ENCODE data around the gene LEFTY1. TPM values are rescaled to one million over a fixed set of nuclear protein-coding genes. Genes with fewer than 3 reads are reported as not detected.
"Not testable (repeated sequence)": the region's sequence is repeated elsewhere in the genome, so short reads cannot be mapped to it uniquely, and the experiment has no call there.

LEFTY1 gene
- total RNA-seq, 1 experiment from 2014 or later = 0.10 TPM

- DNase-seq (ENCODE audit: low read depth) = no peak
Measured at GRCh38 chr1:225888289-225888897, 553 bp downstream of the LEFTY1 start.

DNA sequence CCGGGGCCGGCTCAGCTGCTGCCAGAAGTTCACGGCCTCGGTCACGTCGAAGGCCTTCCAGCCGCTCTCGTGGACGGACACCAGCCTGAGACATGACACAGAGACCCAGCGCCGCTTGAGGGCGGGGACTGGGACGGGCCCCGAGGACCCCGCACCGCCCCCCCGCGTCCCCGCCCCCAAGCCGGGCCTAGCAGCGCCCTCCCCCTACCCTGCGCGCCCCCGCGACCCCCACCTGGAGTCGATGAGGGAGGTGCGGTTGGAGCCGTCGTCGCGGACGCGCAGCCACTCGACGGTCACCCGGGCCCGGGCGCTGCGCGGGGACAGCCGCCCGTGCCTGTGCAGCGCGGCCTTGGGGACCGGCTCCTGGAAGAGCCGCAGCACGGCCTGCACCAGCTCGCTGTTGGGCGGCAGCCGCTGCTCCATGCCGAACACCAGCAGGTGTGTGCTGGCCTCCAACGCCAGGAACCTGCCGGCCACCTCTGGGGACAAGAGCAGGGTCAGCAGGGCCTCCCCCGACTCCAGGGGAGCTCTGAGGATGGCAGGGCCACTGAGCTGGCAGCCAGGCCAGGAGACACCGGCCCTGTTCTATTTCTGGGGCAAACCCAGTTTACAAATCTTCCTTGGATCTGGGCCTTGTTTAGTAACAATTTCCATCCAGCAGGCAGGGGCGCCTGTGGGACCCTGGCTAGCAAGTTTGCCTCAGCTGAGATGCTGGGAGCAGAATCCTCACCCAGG, 1.2 kb downstream of the LEFTY1 start:
- not testable (repeated sequence) for DNase-seq (ENCODE audit: low read depth)

DNA sequence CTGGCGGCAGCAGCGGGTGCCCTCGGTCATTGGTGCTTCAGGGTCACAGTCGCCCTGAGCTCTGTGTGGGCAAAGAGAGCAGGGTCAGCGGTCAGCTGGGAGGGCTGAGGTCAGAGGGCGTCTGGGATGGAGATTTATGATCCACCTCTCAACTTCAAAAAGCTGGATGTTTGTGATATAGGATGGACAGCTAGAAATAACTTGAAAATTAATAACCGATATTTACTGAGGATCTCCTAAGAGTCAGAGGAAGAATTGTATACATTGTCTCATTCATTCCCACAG, 2.0 kb downstream of the LEFTY1 start:
- no peak for DNase-seq (ENCODE audit: low read depth)

DNA sequence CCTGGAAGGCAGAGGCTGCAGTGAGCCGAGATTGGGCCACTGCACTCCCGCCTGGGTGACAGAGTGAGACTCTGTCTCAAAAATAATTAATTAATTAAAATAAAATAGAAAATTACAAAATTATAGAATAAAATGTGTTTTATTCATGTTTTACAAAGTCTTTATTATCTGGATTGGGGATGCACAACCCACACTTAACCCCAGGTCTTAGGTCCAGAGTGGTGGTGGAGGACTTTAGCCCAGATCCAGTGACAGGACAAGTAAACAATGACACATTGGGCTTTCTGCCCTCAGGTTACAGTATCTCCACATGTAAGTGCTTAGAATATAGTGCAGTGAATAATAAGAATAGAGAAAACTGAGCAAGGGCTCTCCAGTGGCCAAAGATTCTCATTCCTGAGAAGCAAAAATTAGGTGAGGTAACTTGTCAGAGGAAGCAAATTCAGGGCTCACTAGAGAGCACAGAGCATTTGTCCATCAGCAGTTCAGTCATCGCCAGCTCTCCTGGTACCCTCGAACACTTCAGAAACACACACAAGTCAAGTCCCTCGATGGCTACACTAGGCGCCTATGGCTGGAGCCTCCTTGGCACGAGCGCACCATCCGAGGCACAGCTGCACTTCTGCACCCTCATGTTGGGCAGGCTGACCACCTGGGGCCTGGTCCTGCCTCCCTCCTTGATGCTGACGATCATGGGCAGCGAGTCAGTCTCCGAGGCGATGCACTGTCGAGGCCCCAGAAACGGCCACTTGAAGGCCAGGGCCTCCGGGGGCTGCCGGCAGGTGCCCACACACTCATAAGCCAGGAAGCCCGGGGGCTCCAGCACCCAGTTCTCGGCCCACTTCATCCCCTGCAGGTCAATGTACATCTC, 2.6 kb downstream of the LEFTY1 start:
- DNase-seq (ENCODE audit: low read depth) = peak; percentile 75

DNA sequence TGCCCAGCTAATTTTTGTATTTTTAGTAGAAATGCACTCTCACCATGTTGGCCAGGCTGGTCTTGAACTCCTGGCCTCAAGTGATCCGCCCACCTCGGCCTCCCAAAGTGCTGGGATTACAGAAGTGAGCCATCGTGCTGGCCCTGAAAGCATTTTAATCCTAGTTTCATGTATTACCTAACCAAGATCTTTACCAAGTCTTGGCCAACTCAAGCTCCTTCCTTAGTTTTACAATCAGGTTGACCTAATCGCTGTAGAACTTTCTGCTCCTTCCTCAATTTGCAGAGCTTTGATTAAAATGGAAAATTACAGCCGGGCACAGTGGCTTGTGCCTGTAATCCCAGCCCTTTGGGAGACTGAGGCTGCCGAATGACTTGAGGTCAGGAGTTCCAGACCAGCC, 3.6 kb downstream of the LEFTY1 start:
- DNase-seq (ENCODE audit: low read depth) = no peak

DNA sequence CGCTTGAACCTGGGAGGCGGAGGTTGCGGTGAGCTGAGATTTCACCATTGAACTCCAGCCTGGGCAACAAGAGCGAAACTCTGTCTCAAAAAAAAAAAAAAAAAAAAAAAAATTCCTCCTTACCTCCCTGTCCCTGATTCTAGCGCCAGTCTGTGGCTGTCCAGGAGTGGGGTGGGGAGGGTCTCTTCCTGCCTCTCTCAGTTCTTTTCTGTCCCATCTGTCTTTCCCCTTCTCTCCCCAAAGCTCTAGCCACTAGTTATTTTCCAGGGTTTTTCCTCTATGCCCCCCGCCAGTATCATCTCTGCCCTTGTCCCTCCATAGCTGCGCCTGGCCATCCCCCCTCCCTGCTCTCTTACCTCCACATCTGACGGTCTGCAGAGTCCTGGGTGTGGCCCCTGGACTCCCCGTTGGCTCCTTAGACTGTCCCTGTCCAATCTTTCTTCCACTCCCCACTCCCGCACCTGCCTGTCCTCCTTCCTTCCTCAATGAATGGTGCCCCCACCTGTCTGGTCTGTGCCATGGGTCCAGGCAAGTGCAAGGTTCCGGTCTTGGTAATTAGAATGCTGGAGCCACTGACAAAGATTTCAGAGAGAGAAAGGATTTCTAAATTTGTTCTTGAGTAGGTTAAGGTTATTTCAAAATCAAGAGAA, 5.2 kb downstream of the LEFTY1 start:
- no peak for DNase-seq (ENCODE audit: low read depth)

GRCh38 chr1:225882694-225883615, 6.0 kb downstream of the LEFTY1 start:
- peak; percentile 61 for DNase-seq (ENCODE audit: low read depth)

- peak; percentile 82 for DNase-seq (ENCODE audit: low read depth)
Measured at GRCh38 chr1:225881959-225882693, 6.8 kb downstream of the LEFTY1 start, which contains the start of gene TMEM63A. Gene TMEM63A, minus strand, starts transcription at chr1:225882380. Its CDS starts 4,800 bp downstream, at chr1:225877580.

DNA sequence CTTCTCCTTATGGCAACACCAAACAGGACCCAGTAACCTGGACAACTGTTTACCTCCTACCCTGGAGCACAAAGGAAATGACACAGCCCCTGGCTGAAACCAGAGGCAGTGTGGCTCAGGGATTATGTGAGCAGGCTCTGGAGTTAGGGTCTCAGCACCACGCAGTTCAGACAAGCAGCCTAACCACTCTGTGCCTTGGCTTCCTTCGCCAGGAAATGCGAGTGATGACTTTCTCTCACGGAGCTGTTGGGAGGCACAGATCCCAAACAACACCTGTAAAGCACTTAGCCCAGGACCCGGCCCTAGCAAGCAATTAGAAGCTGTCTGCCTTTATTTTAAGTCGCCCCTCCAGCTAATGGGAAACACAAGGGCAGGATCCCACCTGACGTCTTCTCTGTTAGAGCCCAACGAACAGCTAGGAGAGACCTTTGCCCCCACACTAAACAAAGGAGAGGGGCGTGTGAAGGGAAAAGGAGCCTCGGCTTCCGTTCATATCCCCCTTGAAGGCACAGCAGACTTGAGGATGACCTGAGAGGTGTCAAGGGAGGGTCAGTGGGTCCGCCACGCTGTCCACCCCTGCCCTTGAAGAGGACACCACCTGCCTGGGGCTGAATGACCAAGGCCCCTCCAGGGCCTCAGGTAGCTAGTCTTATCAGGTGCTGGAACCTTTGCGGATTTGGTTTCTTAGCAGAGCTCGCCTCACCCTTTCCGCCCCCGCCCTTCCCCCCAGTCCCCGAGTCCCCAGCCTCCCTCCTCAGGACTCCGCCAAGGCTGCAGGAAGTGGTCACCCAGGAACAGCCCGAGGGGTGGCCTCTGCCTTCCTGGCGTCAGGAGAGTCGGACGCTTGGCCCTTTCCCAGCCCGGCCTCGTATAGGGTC, 7.6 kb downstream of the LEFTY1 start:
- peak; percentile 83 for DNase-seq (ENCODE audit: low read depth)

DNA sequence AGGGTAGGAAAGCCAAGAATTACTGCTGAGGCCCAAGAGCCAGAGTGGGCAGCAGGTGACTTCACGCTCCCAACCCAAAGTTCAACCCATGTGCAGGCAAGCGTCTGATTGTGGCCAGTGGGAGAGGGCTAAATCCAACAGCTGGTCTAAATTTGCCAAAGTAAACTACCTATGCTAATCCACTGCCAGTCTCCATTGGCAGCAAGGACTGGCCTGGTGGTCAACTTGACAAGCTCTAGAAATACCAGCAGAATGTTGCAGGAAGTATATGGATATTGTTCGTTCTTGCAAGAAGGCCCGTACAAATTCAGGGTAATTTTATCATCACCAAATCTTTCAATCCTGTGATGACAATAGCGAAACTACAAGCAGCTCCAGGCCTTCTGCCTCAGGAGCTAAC, 8.3 kb downstream of the LEFTY1 start:
- no peak for DNase-seq (ENCODE audit: low read depth)

DNA sequence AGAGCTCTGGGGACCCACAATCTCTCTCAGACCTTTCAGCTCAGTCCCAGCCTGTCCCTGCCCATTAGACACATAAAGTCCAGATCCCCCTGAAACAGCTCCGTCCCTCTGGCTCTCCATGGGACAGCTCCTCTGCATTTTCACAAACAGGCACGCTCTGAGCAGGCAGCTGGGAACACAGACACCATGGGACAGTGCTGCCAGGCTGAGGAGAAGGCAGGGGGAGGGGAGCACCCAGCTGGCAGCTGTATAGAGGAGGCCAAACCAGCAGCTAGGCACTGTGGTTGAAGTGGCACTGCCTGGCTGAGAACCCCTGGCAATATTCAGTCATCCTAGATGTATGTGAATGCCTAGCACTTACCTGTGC, 8.7 kb downstream of the LEFTY1 start:
- no peak for DNase-seq (ENCODE audit: low read depth)

- DNase-seq (ENCODE audit: low read depth) = no peak
Measured at GRCh38 chr1:225879521-225880221, 9.3 kb downstream of the LEFTY1 start.

DNA sequence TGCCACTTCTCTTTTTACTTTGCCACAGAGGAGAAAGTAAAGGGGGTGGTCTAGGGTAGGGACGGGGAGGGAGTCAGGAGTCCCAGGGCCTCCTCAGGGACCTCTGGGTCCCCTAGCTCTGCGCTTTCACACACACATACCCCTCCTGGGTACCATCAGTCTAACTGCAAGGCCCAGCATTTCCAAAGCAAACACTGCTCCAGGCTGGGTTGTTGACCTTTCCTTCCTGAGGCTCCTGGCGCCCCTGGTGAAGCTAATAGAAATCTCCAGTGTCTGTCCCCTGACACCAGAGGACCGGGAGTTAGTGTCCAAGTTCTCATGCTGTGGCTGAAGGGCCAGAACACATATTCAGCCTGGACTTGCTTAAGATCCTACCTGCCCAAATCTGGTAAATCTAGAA, 10.7 kb downstream of the LEFTY1 start:
- no peak for DNase-seq (ENCODE audit: low read depth)

- peak; percentile 48 for DNase-seq (ENCODE audit: low read depth)
Measured at GRCh38 chr1:225877580-225877979, 11.4 kb downstream of the LEFTY1 start.

DNA sequence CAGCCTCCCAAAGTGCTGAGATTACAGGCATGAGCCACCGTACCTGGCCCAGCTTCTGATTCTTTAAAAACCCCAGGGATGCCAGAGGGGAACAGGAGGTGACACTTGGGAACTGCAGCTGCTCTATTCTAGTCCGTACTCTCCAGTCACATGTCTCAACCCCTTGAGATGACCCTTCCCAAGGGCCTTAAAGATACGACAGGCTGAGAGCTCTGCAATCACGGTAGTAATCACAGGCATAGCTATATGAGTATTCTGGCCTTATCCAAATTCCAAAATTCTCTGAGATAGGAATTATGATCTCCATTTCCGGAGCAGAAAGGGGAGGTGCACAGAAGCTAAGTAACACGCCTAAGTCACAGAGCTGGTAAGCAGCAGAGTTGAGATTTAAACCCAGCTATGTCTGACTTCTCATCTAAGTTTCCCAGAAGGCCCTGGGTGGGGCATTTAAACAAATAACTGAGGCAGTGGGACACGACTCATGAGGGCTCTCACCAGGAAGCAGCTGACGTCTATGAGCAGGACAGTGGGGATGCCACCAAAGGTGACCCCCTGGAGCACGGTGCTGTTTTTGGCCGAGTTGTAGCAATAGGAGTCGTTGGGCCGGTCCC, 11.9 kb downstream of the LEFTY1 start:
- DNase-seq (ENCODE audit: low read depth) = no peak

DNA sequence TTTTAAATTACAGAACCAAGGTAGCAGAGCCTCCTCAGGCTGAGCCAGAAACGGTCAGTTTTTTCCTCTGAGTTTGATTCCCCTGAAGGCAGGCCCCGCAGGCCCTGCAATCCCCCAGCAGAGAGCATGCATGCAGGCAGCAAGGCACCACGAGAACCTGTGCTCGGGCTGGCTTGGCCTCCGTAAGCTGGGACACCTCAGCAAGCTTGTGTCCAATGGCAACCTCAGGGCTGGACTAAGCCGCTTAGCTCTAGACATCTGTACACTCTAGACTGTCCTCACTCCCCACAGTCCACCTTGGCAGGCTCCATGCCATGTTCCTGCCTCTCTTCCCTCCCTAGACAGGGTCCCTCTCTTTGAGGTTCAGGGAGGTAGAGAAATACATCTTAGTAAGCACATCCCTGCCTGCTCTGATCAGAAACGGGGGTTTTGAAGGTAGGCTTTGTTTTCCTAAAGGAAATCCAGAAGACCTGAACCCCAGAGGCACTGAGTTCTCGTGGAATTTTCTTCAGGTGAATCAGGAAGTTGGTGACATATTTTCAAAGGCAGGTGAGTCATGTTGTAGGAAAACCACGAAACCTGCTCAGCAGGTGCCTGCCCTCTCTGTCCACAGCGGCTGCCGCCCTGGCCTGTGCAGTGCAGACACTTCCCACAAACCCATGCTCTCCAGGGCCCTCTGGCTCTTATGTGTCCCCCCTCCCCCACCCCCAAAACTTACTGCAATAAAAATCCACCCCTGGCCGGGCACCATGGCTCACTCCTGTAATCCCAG, 13.7 kb downstream of the LEFTY1 start:
- peak; percentile 47 for DNase-seq (ENCODE audit: low read depth)

DNA sequence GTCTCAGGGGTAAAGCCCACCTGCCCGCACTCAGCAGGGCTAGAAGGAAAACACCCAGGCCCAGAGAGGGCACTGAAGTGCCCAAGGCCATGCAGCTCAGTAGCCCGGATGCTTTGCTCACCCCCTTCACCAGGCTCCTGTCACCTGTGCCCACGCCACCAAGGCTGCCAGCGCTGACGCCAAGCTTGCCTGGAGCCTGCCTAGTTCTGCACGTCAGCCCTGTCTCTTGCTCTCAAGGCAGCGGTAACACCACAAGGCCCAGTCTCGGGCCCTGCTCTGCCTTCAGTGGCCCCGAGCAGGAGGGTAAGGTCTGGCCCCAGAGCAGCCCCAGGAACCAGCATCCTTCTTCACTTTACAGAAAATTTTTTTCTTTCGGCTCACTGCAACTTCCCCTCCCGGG, 14.5 kb downstream of the LEFTY1 start:
- no peak for DNase-seq (ENCODE audit: low read depth)

Data from M059J (cell line).